SK-N-SH treated with all-trans-retinoic acid at 6 μM for 48 hours (cell line): ENCODE measurements around the gene USP26.
"Not testable (repeated sequence)": the region's sequence is repeated elsewhere in the genome, so short reads cannot be mapped to it uniquely, and the experiment has no call there.

Experiments used
- GLIS3 ChIP-seq: fragments of 250-450 bp; sonication (Bioruptor Pico); IDR thresholded peaks from 2 replicates; pipeline ENCODE4 v1.5.0; 2020; ENCODE audit warnings: mild to moderate bottlenecking, moderate library complexity
- ISL1 ChIP-seq: fragments of 250-450 bp; sonication (Bioruptor Pico); IDR thresholded peaks from 2 replicates; pipeline ENCODE4 v2.1.2; 2022; ENCODE audit warnings: mild to moderate bottlenecking, moderate library complexity
- PATZ1 ChIP-seq: fragments of 250-450 bp; sonication (Bioruptor Pico); IDR thresholded peaks from 2 replicates; pipeline ENCODE4 v1.8.0; 2020; ENCODE audit warnings: mild to moderate bottlenecking, moderate library complexity, borderline replicate concordance
- SNAI2 ChIP-seq: fragments of 250-450 bp; sonication (Bioruptor Pico); IDR thresholded peaks from 2 replicates; pipeline ENCODE4 v1.5.0; 2020; ENCODE audit warnings: mild to moderate bottlenecking, moderate library complexity
- ZFP30 ChIP-seq: fragments of 450-650 bp; formaldehyde crosslinking; IDR thresholded peaks from 2 replicates; pipeline ENCODE4 v1.5.0; 2022; ENCODE audit warnings: mild to moderate bottlenecking, moderate library complexity
- TF ChIP-seq, protein P1 (sequence below): fragments of 250-450 bp; sonication (Bioruptor Pico); IDR thresholded peaks from 2 replicates; pipeline ENCODE4 v1.5.1; 2021; ENCODE audit warnings: mild to moderate bottlenecking, moderate library complexity
- TF ChIP-seq, protein P2 (sequence below): fragments of 250-450 bp; sonication (Bioruptor Pico); IDR thresholded peaks from 2 replicates; pipeline ENCODE4 v1.8.0; 2021; ENCODE audit warnings: low read depth, mild to moderate bottlenecking, moderate library complexity, borderline replicate concordance

DNA sequence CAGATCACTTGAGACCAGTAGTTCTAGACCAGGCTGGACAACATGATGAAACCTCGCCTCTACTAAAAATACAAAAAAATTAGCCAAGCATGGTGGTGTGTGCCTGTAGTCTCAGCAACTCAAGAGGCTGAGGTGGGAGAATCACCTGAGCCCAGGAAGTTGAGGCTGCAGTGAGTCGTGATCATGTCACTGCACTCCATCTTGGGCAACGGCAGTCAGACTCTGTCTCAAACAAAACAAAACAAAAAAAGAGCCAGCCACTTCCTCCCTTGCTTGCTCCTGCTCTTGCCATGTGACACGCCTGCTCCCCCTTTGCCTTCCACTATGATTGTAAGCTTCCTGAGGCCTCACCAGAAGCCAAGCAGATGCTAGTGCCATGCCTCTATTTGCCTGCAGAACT, 19.1 kb downstream of the USP26 start:
- not testable (repeated sequence) for TF ChIP-seq ISL1, ZFP30, PATZ1, GLIS3, SNAI2 (CRISPR knock-in tag)
- TF ChIP-seq, protein P1, sequence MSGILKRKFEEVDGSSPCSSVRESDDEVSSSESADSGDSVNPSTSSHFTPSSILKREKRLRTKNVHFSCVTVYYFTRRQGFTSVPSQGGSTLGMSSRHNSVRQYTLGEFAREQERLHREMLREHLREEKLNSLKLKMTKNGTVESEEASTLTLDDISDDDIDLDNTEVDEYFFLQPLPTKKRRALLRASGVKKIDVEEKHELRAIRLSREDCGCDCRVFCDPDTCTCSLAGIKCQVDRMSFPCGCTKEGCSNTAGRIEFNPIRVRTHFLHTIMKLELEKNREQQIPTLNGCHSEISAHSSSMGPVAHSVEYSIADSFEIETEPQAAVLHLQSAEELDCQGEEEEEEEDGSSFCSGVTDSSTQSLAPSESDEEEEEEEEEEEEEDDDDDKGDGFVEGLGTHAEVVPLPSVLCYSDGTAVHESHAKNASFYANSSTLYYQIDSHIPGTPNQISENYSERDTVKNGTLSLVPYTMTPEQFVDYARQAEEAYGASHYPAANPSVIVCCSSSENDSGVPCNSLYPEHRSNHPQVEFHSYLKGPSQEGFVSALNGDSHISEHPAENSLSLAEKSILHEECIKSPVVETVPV (CRISPR knock-in tag), result not testable (repeated sequence)
- TF ChIP-seq, protein P2, sequence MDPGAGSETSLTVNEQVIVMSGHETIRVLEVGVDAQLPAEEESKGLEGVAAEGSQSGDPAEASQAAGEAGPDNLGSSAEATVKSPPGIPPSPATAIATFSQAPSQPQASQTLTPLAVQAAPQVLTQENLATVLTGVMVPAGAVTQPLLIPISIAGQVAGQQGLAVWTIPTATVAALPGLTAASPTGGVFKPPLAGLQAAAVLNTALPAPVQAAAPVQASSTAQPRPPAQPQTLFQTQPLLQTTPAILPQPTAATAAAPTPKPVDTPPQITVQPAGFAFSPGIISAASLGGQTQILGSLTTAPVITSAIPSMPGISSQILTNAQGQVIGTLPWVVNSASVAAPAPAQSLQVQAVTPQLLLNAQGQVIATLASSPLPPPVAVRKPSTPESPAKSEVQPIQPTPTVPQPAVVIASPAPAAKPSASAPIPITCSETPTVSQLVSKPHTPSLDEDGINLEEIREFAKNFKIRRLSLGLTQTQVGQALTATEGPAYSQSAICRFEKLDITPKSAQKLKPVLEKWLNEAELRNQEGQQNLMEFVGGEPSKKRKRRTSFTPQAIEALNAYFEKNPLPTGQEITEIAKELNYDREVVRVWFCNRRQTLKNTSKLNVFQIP (CRISPR knock-in tag), result not testable (repeated sequence)
